B cell (primary cell): Measurements from ENCODE around the gene ADIG. TPM values are rescaled to one million over a fixed set of nuclear protein-coding genes. Genes with fewer than 3 reads are reported as not detected.

Experiments used
- ATAC-seq: fragments of 200-7000 bp; cut with Tn5 transposase; one replicate; pipeline ENCODE4 v1.10.0; 2021; ENCODE audit warnings: low read depth, mild to moderate bottlenecking, moderate number of reproducible peaks, moderate library complexity
- CTCF ChIA-PET: fragments of 350-600 bp; sonication (Branson Sonifier 250); formaldehyde crosslinking; loops from one replicate; lab custom pipeline; 2021; ENCODE audit warnings: antibody characterized with exemption, inconsistent platforms; lab: Charles Lee
- POLR2A ChIA-PET: fragments of 350-600 bp; sonication (Branson Sonifier 250); formaldehyde crosslinking; loops from one replicate; lab custom pipeline; 2021; ENCODE audit warnings: antibody characterized with exemption; lab: Charles Lee
- DNase-seq: peaks from one replicate; pipeline ENCODE4 v3.0.0; 2013
- H2AFZ ChIP-seq: 2 replicates; pipeline ENCODE4 v1.6.1; 2012; ENCODE audit warnings: mild to moderate bottlenecking, low read depth, low read length; ENCODE audit not compliant: insufficient read depth, poor library complexity, severe bottlenecking
- H3K27ac ChIP-seq, 2 donors: 1 replicate in 1 of 2; 2 replicates in 1 of 2; pipeline ENCODE4 v1.5.1; 2012 to 2013; ENCODE audit warnings: low read length in 2 of 2, mild to moderate bottlenecking in 2 of 2, moderate library complexity in 1 of 2
- H3K27me3 ChIP-seq, 4 experiments: fragments of 200-600 bp in 1 of 4; sonication (generic) in 1 of 4; replicated peaks in 1 of 4; 1 replicate in 2 of 4; 2 replicates in 2 of 4; pipeline versions ENCODE4 v1.6.1 to v1.7.0; 2013 to 2016; ENCODE audit warnings: low read length in 3 of 4, mild to moderate bottlenecking in 2 of 4, mixed read lengths in 1 of 4, moderate library complexity in 1 of 4; ENCODE audit not compliant: insufficient read depth in 4 of 4, control insufficient read depth in 3 of 4; ENCODE audit errors: control extremely low read depth in 1 of 4
- H3K36me3 ChIP-seq, 2 experiments: replicated peaks in 1 of 2; 1 replicate in 1 of 2; 2 replicates in 1 of 2; pipeline versions ENCODE4 v1.6.1 to v1.7.1; 2013; ENCODE audit warnings: low read length in 1 of 2; ENCODE audit not compliant: insufficient read depth in 2 of 2, control insufficient read depth in 1 of 2; ENCODE audit errors: control extremely low read depth in 1 of 2, extremely low read depth in 1 of 2
- H3K4me1 ChIP-seq, 2 donors: fragments of 200-600 bp in 1 of 2; sonication (generic) in 1 of 2; 1 replicate in 1 of 2; 2 replicates in 1 of 2; pipeline versions ENCODE4 v1.5.1 to v1.6.1; 2013 to 2017; ENCODE audit warnings: low read length in 2 of 2; ENCODE audit not compliant: control insufficient read depth in 2 of 2, insufficient read depth in 2 of 2
- H3K4me2 ChIP-seq: replicated peaks from 2 replicates; pipeline ENCODE3; 2012; ENCODE audit warnings: mild to moderate bottlenecking, low read depth, low read length; ENCODE audit not compliant: poor library complexity, severe bottlenecking
- H3K4me3 ChIP-seq, 5 experiments: fragments of 200-600 bp in 1 of 5; sonication (generic) in 1 of 5; 1 replicate in 3 of 5; 2 replicates in 2 of 5; pipeline versions ENCODE4 v1.5.1 to v1.7.0; 2011 to 2016; ENCODE audit warnings: low read length in 4 of 5, mild to moderate bottlenecking in 4 of 5, low read depth in 2 of 5, control low read depth in 1 of 5, moderate library complexity in 1 of 5; ENCODE audit not compliant: insufficient read depth in 1 of 5; ENCODE audit errors: control extremely low read depth in 1 of 5, extremely low read depth in 1 of 5
- H3K79me2 ChIP-seq: fragments of 200-600 bp; sonication (generic); one replicate; pipeline ENCODE4 v1.6.0; 2016; ENCODE audit warnings: low read length; ENCODE audit not compliant: control insufficient read depth, insufficient read depth
- H3K9ac ChIP-seq: fragments of 200-600 bp; sonication (generic); 2 replicates; pipeline ENCODE4 v1.6.1; 2017; ENCODE audit warnings: mild to moderate bottlenecking, low read length, moderate library complexity
- H3K9me3 ChIP-seq, 3 donors: one replicate each; pipeline versions ENCODE4 v1.6.1 to v1.7.1; 2013; ENCODE audit warnings: low read length in 2 of 3; ENCODE audit not compliant: control insufficient read depth in 2 of 3, insufficient read depth in 1 of 3; ENCODE audit errors: control extremely low read depth in 1 of 3
- H4K20me1 ChIP-seq: 2 replicates; pipeline ENCODE4 v1.6.0; 2012; ENCODE audit warnings: mild to moderate bottlenecking, low read length; ENCODE audit not compliant: insufficient read depth, control insufficient read depth, poor library complexity, severe bottlenecking
- H3K27ac Mint-ChIP-seq: one replicate; pipeline ENCODE4 v1.8.0; 2021; ENCODE audit warnings: mixed read lengths
- H3K27me3 Mint-ChIP-seq: one replicate; pipeline ENCODE4 v1.8.0; 2021; ENCODE audit warnings: mixed read lengths
- H3K4me1 Mint-ChIP-seq: one replicate; pipeline ENCODE4 v1.8.0; 2021; ENCODE audit warnings: mixed read lengths
- H3K4me3 Mint-ChIP-seq: one replicate; pipeline ENCODE4 v1.8.0; 2021; ENCODE audit warnings: mixed read lengths
- H3K9me3 Mint-ChIP-seq: one replicate; pipeline ENCODE4 v1.8.0; 2022; ENCODE audit warnings: mixed read lengths; ENCODE audit not compliant: insufficient read depth
- EZH2 ChIP-seq: IDR thresholded peaks from 2 replicates; pipeline ENCODE4 v1.6.1; 2012; ENCODE audit warnings: borderline replicate concordance, low read depth, mild to moderate bottlenecking, moderate library complexity, low read length; ENCODE audit not compliant: insufficient read depth, poor library complexity, severe bottlenecking
- whole genome bisulfite sequencing: methylation state at CpG from one replicate; pipeline ENCODE4 v1.1.5; 2013; ENCODE audit warnings: missing lambda C conversion rate; ENCODE audit not compliant: insufficient coverage; 5-methylcytosine and 5-hydroxymethylcytosine counted together
- intact Hi-C: fragments of 100-400 bp; cut with micrococcal nuclease; formaldehyde crosslinking; loops from one replicate; pipeline ENCODE4 v1.10.0; 2022
- polyA plus RNA-seq: library from polyadenylated mRNA; depleted of rRNA; stranded (reverse); fragments of >200 nt; gene quantifications from 2 replicates; pipeline ENCODE4 v1.2.3, GENCODE V29; 2012
- total RNA-seq, 2 donors: library from RNA; stranded (reverse); fragments of 120-200 nt in 1 of 2; gene quantifications; 1 replicate in 1 of 2; 2 replicates in 1 of 2; pipeline versions ENCODE4 v1.2.3 to v1.2.4, GENCODE V29; 2013 to 2022
- TF ChIP-seq, protein P1 (sequence below): fragments of 200-600 bp; IDR thresholded peaks from one replicate; pipeline ENCODE4 v1.8.0; 2022; ENCODE audit warnings: antibody characterized with exemption, mild to moderate bottlenecking

Gene ADIG
- total and polyA plus RNA-seq, 2 donors (not counting 1 experiment from before 2014, with no cell fraction given) = not detected

DNA sequence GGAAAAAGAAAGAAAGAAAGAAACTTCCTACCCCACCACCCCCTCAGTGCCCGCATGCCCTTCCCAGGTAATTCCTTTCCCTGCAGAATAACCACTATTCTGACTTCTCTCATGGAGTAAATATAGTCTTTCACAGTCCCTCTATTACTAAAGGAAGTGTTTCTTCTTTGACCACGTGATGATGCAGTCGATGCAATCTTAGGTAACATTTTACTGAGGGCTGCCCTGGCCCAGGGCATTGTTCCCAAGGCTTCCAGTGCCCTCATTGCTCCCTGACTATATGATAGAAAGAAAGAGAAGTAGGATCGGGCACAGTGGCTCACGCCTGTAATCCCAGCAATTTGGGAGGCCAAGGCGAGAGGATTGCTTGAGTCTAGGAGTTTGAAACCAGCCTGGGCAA lies 49.7 kb downstream of the ADIG start:
- intact Hi-C loops = no loop called here
- Histone ChIP-seq H3K9ac (no peak overlapping the region), H4K20me1 (no peaks in the 10 kb centered on the region), H3K36me3 (no peaks in the 10 kb centered on the region), H3K27ac (no peak overlapping the region), H3K4me2 (no peak overlapping the region), H3K27me3 (peaks cover 0 to 13% (median 4%) of the 10 kb centered on the region in 4 experiments), H3K4me1 (peaks cover 3 to 5% of the 10 kb centered on the region in 2 donors), H3K4me3 (no peak overlapping the region), H2AFZ (no peak overlapping the region), H3K79me2 (no peaks in the 10 kb centered on the region), H3K9me3 (no peaks in the 10 kb centered on the region)
- Mint-ChIP-seq H3K4me1 (peaks cover 4% of the 10 kb centered on the region), H3K9me3 (no peaks in the 10 kb centered on the region), H3K27ac (no peak overlapping the region), H3K27me3 (peaks cover 14% of the 10 kb centered on the region), H3K4me3 (no peak overlapping the region)
- TF ChIP-seq, protein P1, sequence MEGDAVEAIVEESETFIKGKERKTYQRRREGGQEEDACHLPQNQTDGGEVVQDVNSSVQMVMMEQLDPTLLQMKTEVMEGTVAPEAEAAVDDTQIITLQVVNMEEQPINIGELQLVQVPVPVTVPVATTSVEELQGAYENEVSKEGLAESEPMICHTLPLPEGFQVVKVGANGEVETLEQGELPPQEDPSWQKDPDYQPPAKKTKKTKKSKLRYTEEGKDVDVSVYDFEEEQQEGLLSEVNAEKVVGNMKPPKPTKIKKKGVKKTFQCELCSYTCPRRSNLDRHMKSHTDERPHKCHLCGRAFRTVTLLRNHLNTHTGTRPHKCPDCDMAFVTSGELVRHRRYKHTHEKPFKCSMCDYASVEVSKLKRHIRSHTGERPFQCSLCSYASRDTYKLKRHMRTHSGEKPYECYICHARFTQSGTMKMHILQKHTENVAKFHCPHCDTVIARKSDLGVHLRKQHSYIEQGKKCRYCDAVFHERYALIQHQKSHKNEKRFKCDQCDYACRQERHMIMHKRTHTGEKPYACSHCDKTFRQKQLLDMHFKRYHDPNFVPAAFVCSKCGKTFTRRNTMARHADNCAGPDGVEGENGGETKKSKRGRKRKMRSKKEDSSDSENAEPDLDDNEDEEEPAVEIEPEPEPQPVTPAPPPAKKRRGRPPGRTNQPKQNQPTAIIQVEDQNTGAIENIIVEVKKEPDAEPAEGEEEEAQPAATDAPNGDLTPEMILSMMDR = no peak
- no peak for TF ChIP-seq EZH2
- WGBS = no CpG with 5 or more reads among the region's 6 CpGs
- DNase-seq (no peak), ATAC-seq (no peak)
- CTCF ChIA-PET = no interaction called here
- POLR2A ChIA-PET = interaction anchor here (0.7 kb wide), 1 partner anchor 105 kb away, joined by 3 read pairs; no protein-coding TSS in a partner anchor

DNA sequence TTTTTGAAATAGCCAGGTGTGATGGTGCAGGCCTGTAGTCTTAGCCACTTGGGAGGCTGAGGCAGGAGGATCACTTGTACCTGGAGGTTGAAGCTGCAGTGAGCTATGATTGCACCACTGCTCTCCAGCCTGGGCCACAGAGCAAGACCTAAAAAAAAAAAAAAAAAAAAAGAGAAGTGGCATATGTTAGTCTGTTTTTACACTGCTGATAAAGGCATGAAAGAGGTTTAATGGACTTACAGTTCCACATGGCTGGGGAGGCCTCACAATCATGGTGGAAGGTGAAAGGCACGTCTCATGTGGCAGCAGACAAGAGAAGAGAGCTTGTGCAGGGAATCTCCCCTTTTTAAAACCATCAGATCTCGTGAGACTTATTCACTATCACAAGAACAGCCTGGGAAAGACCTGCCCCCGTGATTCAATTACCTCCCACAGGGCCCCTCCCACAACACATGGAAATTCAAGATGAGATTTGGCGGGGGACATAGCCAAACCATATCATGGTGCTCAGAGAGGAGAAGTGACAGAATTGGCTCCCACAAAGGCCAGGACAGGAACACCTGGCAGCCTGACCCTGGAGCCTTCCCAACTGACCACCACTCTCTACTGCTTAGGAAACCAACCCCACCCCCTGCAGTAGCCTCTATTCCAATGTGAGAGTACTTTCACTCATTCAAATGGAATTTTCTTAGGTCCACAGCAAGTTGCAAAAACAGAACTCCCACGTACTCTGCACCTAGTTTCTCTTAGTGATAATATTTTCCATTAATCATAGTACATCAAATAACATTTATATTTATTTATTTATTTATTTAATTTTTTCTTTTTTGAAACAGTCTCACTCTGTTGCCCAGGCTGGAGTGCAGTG lies 50.4 kb downstream of the ADIG start:
- H3K27ac ChIP-seq = no peak overlapping the region
- H3K9ac ChIP-seq = no peak overlapping the region
- no peak overlapping the region for H3K4me3 ChIP-seq
- H2AFZ ChIP-seq = no peak overlapping the region
- ATAC-seq (no peak), DNase-seq (no peak)
- H3K9me3 Mint-ChIP-seq = no peaks in the 10 kb centered on the region
- no peaks in the 10 kb centered on the region for H3K36me3 ChIP-seq
- no peak overlapping the region for H3K4me2 ChIP-seq
- peaks cover 3 to 5% of the 10 kb centered on the region in 2 donors for H3K4me1 ChIP-seq
- peaks cover 18% of the 10 kb centered on the region for H3K27me3 Mint-ChIP-seq
- TF ChIP-seq, protein P1 = no peak
- no peak for TF ChIP-seq EZH2
- peaks cover 5% of the 10 kb centered on the region for H3K4me1 Mint-ChIP-seq
- POLR2A ChIA-PET = interaction anchor here (0.7 kb wide), 1 partner anchor 104 kb away, joined by 3 read pairs; no protein-coding TSS in a partner anchor
- H3K79me2 ChIP-seq = no peaks in the 10 kb centered on the region
- H4K20me1 ChIP-seq = no peaks in the 10 kb centered on the region
- peaks cover 0 to 13% (median 4%) of the 10 kb centered on the region in 4 experiments for H3K27me3 ChIP-seq
- intact Hi-C loops = no loop called here
- CTCF ChIA-PET = interaction anchor here (1.5 kb wide), 1 partner anchor 418 kb away, joined by 3 read pairs; no protein-coding TSS in a partner anchor
- H3K27ac Mint-ChIP-seq = no peak overlapping the region
- no peaks in the 10 kb centered on the region for H3K9me3 ChIP-seq
- WGBS = 82% methylated on average over 2 of the region's 5 CpGs
- H3K4me3 Mint-ChIP-seq = no peak overlapping the region
